Upper lobe of left lung (tissue), 4 donors: ENCODE measurements around the gene DCAF15.

ENCODE experiments used
- CTCF ChIP-seq, 6 experiments: fragments of 450-650 bp in 4 of 6; fragments of 200-600 bp in 2 of 6; sonication (generic) in 2 of 6; IDR thresholded peaks; one replicate each; pipeline ENCODE4 v1.5.1; 2016 to 2019; ENCODE audit warnings: antibody characterized with exemption in 6 of 6
- POLR2A ChIP-seq, 4 donors: fragments of 450-650 bp; IDR thresholded peaks; one replicate each; pipeline ENCODE4 v1.5.1; 2016 to 2017; ENCODE audit warnings: antibody characterized with exemption in 4 of 4, mild to moderate bottlenecking in 2 of 4
- POLR2AphosphoS5 ChIP-seq, 2 donors: sonication (generic); formaldehyde crosslinking; IDR thresholded peaks; one replicate each; pipeline ENCODE4 v1.5.1; 2017; ENCODE audit warnings: antibody characterized with exemption in 2 of 2

- no peak for TF ChIP-seq CTCF (IDR thresholded peaks at IDR 0.05)
- TF ChIP-seq POLR2AphosphoS5 (IDR thresholded peaks at IDR 0.05): no peak
- no peak for TF ChIP-seq POLR2A (IDR thresholded peaks at IDR 0.05)
Observed at GRCh38 chr19:13981467-13981866, 29.2 kb downstream of the DCAF15 start.
